ENCODE measurements around the gene NRDE2. TPM values are rescaled to one million over a fixed set of nuclear protein-coding genes. Genes with fewer than 3 reads are reported as not detected.

Gene NRDE2
- polyA plus RNA-seq, 1 experiment, result 7.3 TPM

- H3K9me3 ChIP-seq (ENCODE audit: control insufficient read depth, insufficient read depth, low read length), result no peaks in the 10 kb centered on the region
- CTCF ChIA-PET, result no interaction called here
- H3K4me3 ChIP-seq (ENCODE audit: low read depth, low read length), result no peak overlapping the region
- no peak for TF ChIP-seq CTCF (IDR thresholded peaks at IDR 0.05; ENCODE audit: low read depth, low read length)
- no peak for DNase-seq (ENCODE audit: low read depth, low spot score)
- H3K27ac ChIP-seq (ENCODE audit: low read depth, low read length), result no peak overlapping the region
- H3K27me3 ChIP-seq (ENCODE audit: control insufficient read depth, insufficient read depth, low read length), result peaks cover 16% of the 10 kb centered on the region
- POLR2A ChIA-PET, result no interaction called here
These were observed 30.3 kb upstream of the NRDE2 start for GRCh38 chr14:90361865-90362557.

GRCh38 chr14:90358359-90358758, 26.6 kb upstream of the NRDE2 start:
- Histone ChIP-seq H3K27me3 (ENCODE audit: control insufficient read depth, insufficient read depth, low read length) (peaks cover 10% of the 10 kb centered on the region), H3K4me3 (ENCODE audit: low read depth, low read length) (no peak overlapping the region), H3K27ac (ENCODE audit: low read depth, low read length) (no peak overlapping the region), H3K9me3 (ENCODE audit: control insufficient read depth, insufficient read depth, low read length) (no peaks in the 10 kb centered on the region)
- POLR2A ChIA-PET, result no interaction called here
- TF ChIP-seq CTCF (IDR thresholded peaks at IDR 0.05; ENCODE audit: low read depth, low read length), result no peak
- CTCF ChIA-PET, result interaction anchor here (0.6 kb wide), 1 partner anchor 118 kb away, joined by 3 read pairs; no protein-coding TSS in a partner anchor
- DNase-seq (ENCODE audit: low read depth, low spot score), result no peak

- ChIA-PET POLR2A (no interaction called here), CTCF (no interaction called here)
- no peak for TF ChIP-seq CTCF (IDR thresholded peaks at IDR 0.05; ENCODE audit: low read depth, low read length)
These were observed 25.2 kb upstream of the NRDE2 start for GRCh38 chr14:90356925-90357324.

GRCh38 chr14:90355540-90356518, 24.1 kb upstream of the NRDE2 start:
- ChIA-PET POLR2A (no interaction called here), CTCF (interaction anchor here (1.0 kb wide), 1 partner anchor 342 kb away, joined by 3 read pairs; no protein-coding TSS in a partner anchor)
- no peak for DNase-seq (ENCODE audit: low read depth, low spot score)

More at GRCh38 chr14:90356925-90357324, 25.2 kb upstream of the NRDE2 start:
- DNase-seq (ENCODE audit: low read depth, low spot score), result no peak
- peaks cover 9% of the 10 kb centered on the region for H3K27me3 ChIP-seq (ENCODE audit: control insufficient read depth, insufficient read depth, low read length)
- no peaks in the 10 kb centered on the region for H3K9me3 ChIP-seq (ENCODE audit: control insufficient read depth, insufficient read depth, low read length)
- H3K27ac ChIP-seq (ENCODE audit: low read depth, low read length), result no peak overlapping the region
- no peak overlapping the region for H3K4me3 ChIP-seq (ENCODE audit: low read depth, low read length)

More at GRCh38 chr14:90355540-90356518, 24.1 kb upstream of the NRDE2 start:
- peaks cover 8% of the 10 kb centered on the region for H3K27me3 ChIP-seq (ENCODE audit: control insufficient read depth, insufficient read depth, low read length)
- H3K9me3 ChIP-seq (ENCODE audit: control insufficient read depth, insufficient read depth, low read length), result no peaks in the 10 kb centered on the region
- no peak for TF ChIP-seq CTCF (IDR thresholded peaks at IDR 0.05; ENCODE audit: low read depth, low read length)
- no peak overlapping the region for H3K27ac ChIP-seq (ENCODE audit: low read depth, low read length)
- H3K4me3 ChIP-seq (ENCODE audit: low read depth, low read length), result no peak overlapping the region

Measured in AG04450 (cell line).